AG04450 (cell line): ENCODE results near the gene FAM83F. TPM values are rescaled to one million over a fixed set of nuclear protein-coding genes. Genes with fewer than 3 reads are reported as not detected.
"Not testable (repeated sequence)": the region's sequence is repeated elsewhere in the genome, so short reads cannot be mapped to it uniquely, and the experiment has no call there.

Source experiments
- CTCF ChIA-PET: fragments of 300-600, 350-600 bp; formaldehyde crosslinking; extraction: SDS; loops from one replicate; lab custom pipeline; 2022; ENCODE audit warnings: antibody characterized with exemption, inconsistent platforms; lab: Charles Lee
- POLR2A ChIA-PET: fragments of 350-600 bp; formaldehyde crosslinking; extraction: SDS; loops from one replicate; lab custom pipeline; 2021; ENCODE audit warnings: antibody characterized with exemption, inconsistent platforms; lab: Yijun Ruan, JAX
- DNase-seq: peaks from one replicate; pipeline ENCODE4 v3.0.0-alpha.2; 2011; ENCODE audit warnings: low read depth, low spot score
- H3K27ac ChIP-seq: one replicate; pipeline ENCODE4 v1.5.1; 2012; ENCODE audit warnings: low read depth, low read length, control low read depth
- H3K27me3 ChIP-seq: one replicate; pipeline ENCODE4 v1.6.0; 2012; ENCODE audit warnings: low read length; ENCODE audit not compliant: control insufficient read depth, insufficient read depth
- H3K4me3 ChIP-seq: 2 replicates; pipeline ENCODE4 v1.5.1; 2011; ENCODE audit warnings: mild to moderate bottlenecking, low read depth, low read length, control low read depth
- H3K9me3 ChIP-seq: 2 replicates; pipeline ENCODE4 v1.5.1; 2012; ENCODE audit warnings: low read length; ENCODE audit not compliant: control insufficient read depth, insufficient read depth
- polyA plus RNA-seq: library from polyadenylated mRNA; depleted of rRNA; stranded (reverse); fragments of >200 nt; gene quantifications from 2 replicates; pipeline ENCODE4 v1.2.3, GENCODE V29; 2011
- TF ChIP-seq, protein P1 (sequence below): IDR thresholded peaks from 2 replicates; pipeline ENCODE4 v1.5.1; 2011; ENCODE audit warnings: low read depth, low read length, control low read depth, inconsistent platforms

The FAM83F gene
- polyA plus RNA-seq, 1 experiment, result not detected

DNA sequence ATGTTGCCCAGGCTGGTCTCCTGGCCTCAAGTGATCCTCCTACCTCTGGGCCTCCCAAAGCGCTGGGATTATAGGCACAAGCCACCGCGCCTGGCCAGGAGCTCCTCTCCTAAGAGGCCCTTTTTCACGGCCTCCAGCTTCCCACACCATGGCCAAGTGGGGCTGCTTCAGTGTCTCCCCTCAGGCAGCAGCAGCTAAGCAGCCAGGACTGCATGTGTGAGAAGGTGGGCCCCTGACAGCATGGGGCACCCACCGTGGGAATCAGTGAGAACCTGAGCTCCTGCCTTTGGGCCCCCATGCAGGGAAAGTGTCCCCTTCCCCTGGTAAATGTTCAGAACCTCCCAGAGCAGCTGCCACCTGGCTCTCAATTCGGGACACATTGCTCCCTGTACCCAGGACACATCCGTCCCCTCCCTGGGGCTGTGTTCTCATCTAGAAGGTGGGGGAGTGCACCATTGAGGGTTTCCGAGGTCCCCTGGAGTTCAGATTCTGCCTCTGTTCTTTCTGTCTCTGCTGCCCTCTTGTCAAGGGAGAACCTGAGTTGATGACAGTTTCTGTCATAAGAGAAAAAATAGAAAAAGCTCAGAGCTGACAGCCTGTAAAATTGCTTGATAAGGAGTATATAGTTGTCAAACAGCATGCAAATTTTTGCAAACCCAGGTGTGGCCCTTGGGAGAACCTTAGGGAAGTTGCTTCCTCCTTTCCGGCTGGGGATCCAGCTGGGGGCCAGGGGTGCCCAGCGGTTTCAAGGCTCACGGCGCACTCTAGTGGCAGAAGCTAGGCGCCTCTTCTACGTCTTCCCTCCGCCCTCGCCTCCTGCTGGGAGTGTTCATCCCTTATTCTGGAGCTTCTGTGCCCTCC lies 29.7 kb downstream of the FAM83F start:
- TF ChIP-seq, protein P1, sequence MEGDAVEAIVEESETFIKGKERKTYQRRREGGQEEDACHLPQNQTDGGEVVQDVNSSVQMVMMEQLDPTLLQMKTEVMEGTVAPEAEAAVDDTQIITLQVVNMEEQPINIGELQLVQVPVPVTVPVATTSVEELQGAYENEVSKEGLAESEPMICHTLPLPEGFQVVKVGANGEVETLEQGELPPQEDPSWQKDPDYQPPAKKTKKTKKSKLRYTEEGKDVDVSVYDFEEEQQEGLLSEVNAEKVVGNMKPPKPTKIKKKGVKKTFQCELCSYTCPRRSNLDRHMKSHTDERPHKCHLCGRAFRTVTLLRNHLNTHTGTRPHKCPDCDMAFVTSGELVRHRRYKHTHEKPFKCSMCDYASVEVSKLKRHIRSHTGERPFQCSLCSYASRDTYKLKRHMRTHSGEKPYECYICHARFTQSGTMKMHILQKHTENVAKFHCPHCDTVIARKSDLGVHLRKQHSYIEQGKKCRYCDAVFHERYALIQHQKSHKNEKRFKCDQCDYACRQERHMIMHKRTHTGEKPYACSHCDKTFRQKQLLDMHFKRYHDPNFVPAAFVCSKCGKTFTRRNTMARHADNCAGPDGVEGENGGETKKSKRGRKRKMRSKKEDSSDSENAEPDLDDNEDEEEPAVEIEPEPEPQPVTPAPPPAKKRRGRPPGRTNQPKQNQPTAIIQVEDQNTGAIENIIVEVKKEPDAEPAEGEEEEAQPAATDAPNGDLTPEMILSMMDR, result peak; percentile 96
- DNase-seq, result no peak
- H3K4me3 ChIP-seq, result no peak overlapping the region
- ChIA-PET POLR2A (interaction anchor here (0.7 to 1.0 kb wide), 2 partner anchors 20 to 496 kb away, joined by 3 to 4 read pairs; no protein-coding TSS in a partner anchor), CTCF (interaction anchor here (0.5 to 4.6 kb wide), 46 partner anchors 12 to 897 kb away, joined by 3 to 119 read pairs (median 4); partner anchors contain the start of gene RPS19BP1)
- H3K27me3 ChIP-seq, result peaks cover 17% of the 10 kb centered on the region
- H3K9me3 ChIP-seq, result no peaks in the 10 kb centered on the region
- no peak overlapping the region for H3K27ac ChIP-seq

DNA sequence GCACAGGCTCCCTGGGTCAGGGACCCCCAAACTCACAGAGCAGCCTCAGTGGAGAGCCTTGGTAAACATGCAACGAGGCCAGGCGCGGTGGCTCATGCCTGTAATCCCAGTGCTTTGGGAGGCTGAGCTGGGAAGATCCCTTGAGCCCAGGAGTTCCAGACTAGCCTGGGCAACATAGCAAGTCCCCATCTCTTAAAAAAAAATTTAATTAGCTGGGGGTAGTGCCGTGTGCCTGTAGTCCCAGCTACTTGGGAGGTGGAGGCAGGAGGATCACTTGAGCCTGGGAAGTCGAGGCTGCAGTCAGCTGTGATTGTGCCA lies 30.3 kb downstream of the FAM83F start:
- H3K27me3 ChIP-seq, result peaks cover 20% of the 10 kb centered on the region
- not testable (repeated sequence) for H3K9me3 ChIP-seq, H3K27ac ChIP-seq, H3K4me3 ChIP-seq, DNase-seq
- CTCF ChIA-PET, result interaction anchor here (0.6 to 4.6 kb wide), 44 partner anchors 11 to 898 kb away, joined by 3 to 119 read pairs (median 4); partner anchors contain the start of gene RPS19BP1
- POLR2A ChIA-PET, result interaction anchor here (0.7 to 1.0 kb wide), 2 partner anchors 19 to 496 kb away, joined by 3 to 4 read pairs; no protein-coding TSS in a partner anchor

DNA sequence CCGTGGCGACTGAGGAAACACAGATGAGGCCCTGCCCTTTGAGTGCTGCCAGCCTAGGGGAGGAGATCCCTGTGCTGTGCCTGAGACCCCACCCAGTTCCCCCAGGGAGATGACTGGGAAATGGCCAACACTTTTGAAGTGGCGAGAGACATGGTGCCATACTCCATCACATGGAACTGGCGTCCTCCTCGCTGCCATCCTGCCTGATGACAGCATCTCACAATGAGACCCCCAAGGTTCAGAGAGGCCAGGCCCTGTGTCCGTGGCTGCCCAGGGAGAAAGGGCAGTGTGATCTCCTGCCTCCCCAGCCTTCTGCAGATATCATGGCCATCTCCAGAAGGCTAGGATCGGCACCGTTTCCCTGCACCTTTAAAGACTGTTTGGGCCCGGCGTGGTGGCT lies 31.1 kb downstream of the FAM83F start:
- no peak overlapping the region for H3K27ac ChIP-seq
- no peak for DNase-seq
- TF ChIP-seq, protein P1, result no peak
- CTCF ChIA-PET, result interaction anchor here (1.1 to 4.6 kb wide), 13 partner anchors 11 to 512 kb away, joined by 3 to 119 read pairs (median 10); no protein-coding TSS in a partner anchor
- no peaks in the 10 kb centered on the region for H3K9me3 ChIP-seq
- POLR2A ChIA-PET, result interaction anchor here (1.0 kb wide), 1 partner anchor 18 kb away, joined by 4 read pairs; no protein-coding TSS in a partner anchor
- peaks cover 25% of the 10 kb centered on the region for H3K27me3 ChIP-seq
- H3K4me3 ChIP-seq, result no peak overlapping the region

DNA sequence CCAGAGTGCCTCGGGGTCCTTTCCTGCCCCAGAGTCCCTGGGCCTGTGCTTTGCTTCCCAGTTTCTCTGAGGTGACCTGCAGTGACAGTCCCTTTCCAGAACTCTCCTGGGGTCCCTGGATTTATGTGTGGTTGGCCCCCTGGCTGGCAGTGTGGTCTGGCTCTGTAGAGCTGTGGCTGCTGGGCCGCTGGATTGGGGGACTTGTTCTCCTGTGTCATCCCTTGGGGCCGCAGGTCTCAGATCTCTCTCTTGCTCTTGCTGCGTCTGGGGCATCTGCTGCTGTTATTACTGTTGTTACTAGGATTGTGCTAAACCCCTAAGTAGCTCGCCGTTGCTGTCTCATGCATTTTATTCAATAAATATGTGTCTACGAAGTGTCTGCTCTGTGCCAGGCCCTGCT lies 31.9 kb downstream of the FAM83F start:
- ChIA-PET CTCF (interaction anchor here (2.0 to 4.6 kb wide), 2 partner anchors 490 to 512 kb away, joined by 5 to 119 read pairs; no protein-coding TSS in a partner anchor), POLR2A (no interaction called here)
- Histone ChIP-seq H3K9me3 (no peaks in the 10 kb centered on the region), H3K27ac (no peak overlapping the region), H3K4me3 (no peak overlapping the region), H3K27me3 (peaks cover 27% of the 10 kb centered on the region)
- no peak for DNase-seq
- TF ChIP-seq, protein P1, result no peak

DNA sequence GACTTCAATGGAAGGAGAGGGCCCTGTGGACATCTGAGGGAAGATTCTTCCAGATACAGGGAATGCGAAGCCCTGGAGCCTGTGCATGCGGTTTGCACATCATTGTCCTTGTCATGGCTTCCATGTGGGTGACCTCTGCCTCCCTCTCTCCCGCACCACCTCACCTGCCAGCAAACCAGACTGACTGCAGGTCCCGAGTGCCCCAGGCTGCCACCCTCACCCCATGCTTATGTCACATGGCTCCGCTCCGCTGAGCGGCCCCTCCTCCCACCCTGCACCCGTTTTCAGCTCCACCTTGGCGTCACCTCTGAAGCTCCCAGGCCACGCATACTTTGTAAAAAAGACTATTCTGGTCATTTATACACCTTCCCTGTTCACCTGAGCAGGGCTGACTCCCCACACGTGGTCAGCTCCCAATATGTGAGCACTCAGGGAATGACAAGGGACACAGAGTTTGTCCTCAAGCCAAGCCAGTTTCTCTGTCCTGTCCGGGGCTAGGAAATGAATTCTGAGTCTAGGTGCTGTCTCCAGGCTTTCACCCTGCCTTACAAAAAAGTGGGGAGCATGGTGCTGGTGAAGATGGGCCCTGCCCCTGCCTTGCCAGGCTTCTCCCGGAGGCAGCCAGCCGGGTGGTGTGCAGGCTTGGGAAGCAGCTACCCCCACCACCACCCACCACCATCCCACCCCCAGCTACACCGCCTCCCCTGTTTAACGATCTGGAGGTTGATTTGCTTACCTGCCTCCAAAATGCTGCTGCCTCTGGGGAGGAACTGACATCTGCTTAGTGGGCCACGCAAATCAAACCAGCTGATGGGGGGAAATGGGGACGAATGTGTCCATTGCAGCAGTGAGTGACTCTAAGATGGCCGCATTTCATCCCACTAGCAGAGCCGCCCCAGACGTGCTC lies 32.7 kb downstream of the FAM83F start:
- CTCF ChIA-PET, result interaction anchor here (1.2 to 4.6 kb wide), 2 partner anchors 490 to 492 kb away, joined by 7 to 119 read pairs; no protein-coding TSS in a partner anchor
- Histone ChIP-seq H3K9me3 (no peaks in the 10 kb centered on the region), H3K4me3 (no peak overlapping the region), H3K27ac (no peak overlapping the region), H3K27me3 (peaks cover 26% of the 10 kb centered on the region)
- no peak for DNase-seq
- TF ChIP-seq, protein P1, result no peak
- POLR2A ChIA-PET, result interaction anchor here (0.7 kb wide), 1 partner anchor 1039 kb away, joined by 3 read pairs; no protein-coding TSS in a partner anchor
